NCI-H146 (cell line): ENCODE results near the gene PPP2R2B.
A peak's percentile ranks its signal among the peaks of the same experiment; 100 is the strongest.

Source experiments
- DNase-seq: peaks from one replicate; lab custom pipeline; 2025; lab: John Stamatoyannopoulos, UW

Gene PPP2R2B

GRCh38 chr5:146548781-146549449, 329.6 kb downstream of the PPP2R2B start:
- no peak for DNase-seq

DNA sequence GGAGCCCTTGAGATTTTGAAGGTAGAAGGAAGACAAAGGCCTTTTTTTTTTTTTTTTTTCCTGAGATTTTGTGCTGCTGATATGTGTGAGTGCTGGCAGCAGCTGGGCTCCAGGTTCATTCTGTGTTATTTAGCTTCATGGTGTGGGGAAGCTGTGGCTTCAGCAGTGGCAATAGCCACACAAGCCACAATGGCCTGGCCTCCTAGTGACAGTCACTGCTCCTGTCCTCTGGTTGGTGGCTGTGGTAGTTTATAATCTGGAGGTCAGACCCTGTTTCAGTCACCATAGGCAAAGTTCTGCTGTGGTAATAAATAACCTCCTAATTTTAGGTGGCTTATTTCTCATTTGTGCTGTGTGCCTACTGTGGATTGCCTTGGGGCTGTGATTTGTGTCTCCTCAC, 334.3 kb downstream of the PPP2R2B start:
- no peak for DNase-seq

- peak; percentile 63 for DNase-seq
Measured at GRCh38 chr5:146541958-146542849, 336.4 kb downstream of the PPP2R2B start.

GRCh38 chr5:146540414-146540813, 338.1 kb downstream of the PPP2R2B start:
- DNase-seq: no peak

- no peak for DNase-seq
Measured at GRCh38 chr5:146539973-146540372, 338.6 kb downstream of the PPP2R2B start.

DNA sequence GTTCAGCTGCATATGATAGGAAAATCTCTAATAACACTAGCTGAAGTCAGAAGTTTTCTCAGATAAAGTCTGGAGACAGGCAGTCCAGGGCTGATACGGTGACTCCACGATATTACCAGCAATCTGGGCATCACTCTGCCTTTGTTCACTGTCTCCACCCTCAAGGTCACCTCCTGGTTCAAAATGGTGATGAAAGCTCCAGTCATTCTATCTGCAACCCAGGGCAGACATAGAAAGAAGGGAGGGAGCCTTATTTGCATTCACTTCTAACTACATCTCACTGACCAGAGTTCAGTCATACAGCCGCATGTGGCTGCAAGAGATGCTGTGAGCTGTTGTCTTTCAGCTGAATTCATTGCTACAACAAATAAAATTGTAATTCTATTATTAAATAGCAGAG, 340.1 kb downstream of the PPP2R2B start:
- no peak for DNase-seq

DNA sequence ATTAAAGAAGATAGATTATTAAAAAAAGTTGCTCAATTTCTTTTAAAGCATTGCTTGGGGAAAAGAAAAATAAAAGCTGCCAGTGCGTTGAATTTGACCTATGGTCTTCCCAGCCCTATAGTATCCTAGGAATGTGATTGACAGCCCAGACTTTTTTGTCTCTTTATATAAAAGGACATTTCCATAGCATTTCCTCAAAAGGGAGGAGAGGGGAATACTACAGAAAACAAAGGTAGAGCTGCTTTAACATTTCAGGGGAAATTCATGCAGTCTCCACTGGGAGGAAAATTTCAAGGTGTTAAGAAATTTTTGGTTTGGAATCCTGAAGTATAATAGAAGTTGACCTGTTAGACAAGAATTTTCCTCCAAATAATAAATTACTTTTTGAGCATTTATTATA, 344.7 kb downstream of the PPP2R2B start:
- no peak for DNase-seq

DNA sequence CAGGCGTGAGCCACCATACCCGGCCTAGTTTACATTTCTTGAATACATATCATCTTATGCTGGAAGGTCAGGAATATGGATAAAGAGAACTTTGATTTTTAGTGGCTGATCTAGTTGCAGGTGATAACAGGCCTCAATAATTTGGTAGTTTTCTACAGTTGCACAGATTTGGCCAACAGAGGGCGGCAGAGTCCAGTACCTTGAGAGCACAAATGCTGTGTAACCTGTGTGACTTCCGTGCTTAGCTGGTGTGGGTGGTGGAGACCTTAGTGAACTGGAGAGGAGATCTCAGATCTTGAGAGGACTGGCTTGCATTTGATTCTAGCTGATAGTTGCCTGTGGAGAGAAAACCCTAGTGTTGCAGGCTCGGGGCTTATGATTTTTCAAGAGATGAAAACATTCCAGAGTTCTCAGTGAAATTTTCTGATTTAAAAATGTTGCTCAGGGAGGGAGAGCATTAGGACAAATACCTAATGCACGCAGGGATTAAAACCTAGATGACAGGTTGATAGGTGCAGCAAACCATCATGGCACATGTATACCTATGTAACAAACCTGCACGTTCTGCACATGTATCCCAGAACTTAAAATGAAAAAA, 345.2 kb downstream of the PPP2R2B start:
- peak; percentile 65 for DNase-seq
